Glutamatergic neuron (in vitro differentiated cells): ENCODE measurements around the gene PDC. TPM values are rescaled to one million over a fixed set of nuclear protein-coding genes. Genes with fewer than 3 reads are reported as not detected.

Experiments
- DNase-seq: peaks from one replicate; pipeline ENCODE4 v3.0.0; 2022
- H3K27ac Mint-ChIP-seq: one replicate; pipeline ENCODE4 v1.8.0; 2020; ENCODE audit warnings: mild to moderate bottlenecking, mixed read lengths, inconsistent platforms; ENCODE audit not compliant: unreplicated experiment
- H3K27me3 Mint-ChIP-seq: one replicate; pipeline ENCODE4 v1.8.0; 2020; ENCODE audit warnings: mild to moderate bottlenecking, moderate library complexity, mixed read lengths, inconsistent platforms; ENCODE audit not compliant: unreplicated experiment
- H3K36me3 Mint-ChIP-seq: one replicate; pipeline ENCODE4 v1.8.0; 2020; ENCODE audit warnings: mild to moderate bottlenecking, mixed read lengths, inconsistent platforms; ENCODE audit not compliant: unreplicated experiment
- H3K4me1 Mint-ChIP-seq: one replicate; pipeline ENCODE4 v1.8.0; 2020; ENCODE audit warnings: mild to moderate bottlenecking, low read depth, mixed read lengths, inconsistent platforms; ENCODE audit not compliant: unreplicated experiment
- H3K4me3 Mint-ChIP-seq: one replicate; pipeline ENCODE4 v1.8.0; 2020; ENCODE audit warnings: mild to moderate bottlenecking, mixed read lengths, inconsistent platforms; ENCODE audit not compliant: unreplicated experiment
- H3K9me3 Mint-ChIP-seq: one replicate; pipeline ENCODE4 v1.8.0; 2020; ENCODE audit warnings: mild to moderate bottlenecking, moderate library complexity, mixed read lengths, inconsistent platforms; ENCODE audit not compliant: unreplicated experiment
- total RNA-seq: library from RNA; stranded (reverse); fragmentation: NEBNext Ultra II Directional; extraction: Animal tissue kit (Norgen Biotek cat#: 25700); gene quantifications from one replicate; pipeline ENCODE4 v1.2.1, GENCODE V29; 2021; ENCODE audit not compliant: unreplicated experiment
- TF ChIP-seq, protein P1 (sequence below): fragments of 200-600 bp; sonication (generic); IDR thresholded peaks from one replicate; pipeline ENCODE4 v1.5.0; 2021; ENCODE audit not compliant: partially characterized antibody, unreplicated experiment

PDC gene
- total RNA-seq, 1 donor from 2014 or later: not detected

GRCh38 chr1:186456729-186457255 is 4.1 kb downstream of the PDC start:
- Mint-ChIP-seq H3K4me1 (no peaks in the 10 kb centered on the region), H3K27ac (no peak overlapping the region), H3K27me3 (no peaks in the 10 kb centered on the region), H3K36me3 (no peaks in the 10 kb centered on the region), H3K9me3 (no peaks in the 10 kb centered on the region), H3K4me3 (no peak overlapping the region)
- no peak for DNase-seq
- TF ChIP-seq, protein P1, sequence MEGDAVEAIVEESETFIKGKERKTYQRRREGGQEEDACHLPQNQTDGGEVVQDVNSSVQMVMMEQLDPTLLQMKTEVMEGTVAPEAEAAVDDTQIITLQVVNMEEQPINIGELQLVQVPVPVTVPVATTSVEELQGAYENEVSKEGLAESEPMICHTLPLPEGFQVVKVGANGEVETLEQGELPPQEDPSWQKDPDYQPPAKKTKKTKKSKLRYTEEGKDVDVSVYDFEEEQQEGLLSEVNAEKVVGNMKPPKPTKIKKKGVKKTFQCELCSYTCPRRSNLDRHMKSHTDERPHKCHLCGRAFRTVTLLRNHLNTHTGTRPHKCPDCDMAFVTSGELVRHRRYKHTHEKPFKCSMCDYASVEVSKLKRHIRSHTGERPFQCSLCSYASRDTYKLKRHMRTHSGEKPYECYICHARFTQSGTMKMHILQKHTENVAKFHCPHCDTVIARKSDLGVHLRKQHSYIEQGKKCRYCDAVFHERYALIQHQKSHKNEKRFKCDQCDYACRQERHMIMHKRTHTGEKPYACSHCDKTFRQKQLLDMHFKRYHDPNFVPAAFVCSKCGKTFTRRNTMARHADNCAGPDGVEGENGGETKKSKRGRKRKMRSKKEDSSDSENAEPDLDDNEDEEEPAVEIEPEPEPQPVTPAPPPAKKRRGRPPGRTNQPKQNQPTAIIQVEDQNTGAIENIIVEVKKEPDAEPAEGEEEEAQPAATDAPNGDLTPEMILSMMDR: no peak

GRCh38 chr1:186454981-186455380 is 5.9 kb downstream of the PDC start:
- TF ChIP-seq, protein P1: no peak
- Mint-ChIP-seq H3K27ac (no peak overlapping the region), H3K4me3 (no peak overlapping the region), H3K27me3 (no peaks in the 10 kb centered on the region), H3K9me3 (no peaks in the 10 kb centered on the region), H3K36me3 (no peaks in the 10 kb centered on the region), H3K4me1 (no peaks in the 10 kb centered on the region)
- DNase-seq: no peak

DNA sequence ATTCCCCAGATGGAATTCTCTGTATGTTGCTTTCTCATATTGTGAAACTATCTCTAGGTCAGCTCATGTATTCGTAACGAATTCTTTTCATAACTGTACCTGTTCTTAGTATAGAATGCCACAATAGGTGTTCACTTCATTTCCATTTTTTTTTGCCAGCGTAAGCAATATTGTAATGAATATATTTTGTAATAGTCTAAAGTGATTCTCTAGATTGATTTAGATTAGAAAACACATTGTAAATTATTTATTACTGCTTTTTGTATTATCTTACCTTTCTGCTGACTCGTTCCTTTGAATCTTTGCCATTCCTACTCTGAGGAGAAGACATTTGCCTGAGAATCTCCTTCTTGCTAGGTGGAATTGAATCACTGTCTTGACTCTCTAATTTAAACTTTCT is 14.8 kb downstream of the PDC start:
- Mint-ChIP-seq H3K4me3 (no peak overlapping the region), H3K36me3 (no peaks in the 10 kb centered on the region), H3K27me3 (no peaks in the 10 kb centered on the region), H3K4me1 (no peaks in the 10 kb centered on the region), H3K9me3 (no peaks in the 10 kb centered on the region), H3K27ac (no peak overlapping the region)
- TF ChIP-seq, protein P1: no peak
- DNase-seq: no peak

GRCh38 chr1:186443638-186444037 is 17.3 kb downstream of the PDC start:
- Mint-ChIP-seq H3K4me1 (no peaks in the 10 kb centered on the region), H3K36me3 (no peaks in the 10 kb centered on the region), H3K9me3 (no peaks in the 10 kb centered on the region), H3K27ac (no peak overlapping the region), H3K27me3 (no peaks in the 10 kb centered on the region), H3K4me3 (no peak overlapping the region)
- DNase-seq: no peak
- TF ChIP-seq, protein P1: no peak

DNA sequence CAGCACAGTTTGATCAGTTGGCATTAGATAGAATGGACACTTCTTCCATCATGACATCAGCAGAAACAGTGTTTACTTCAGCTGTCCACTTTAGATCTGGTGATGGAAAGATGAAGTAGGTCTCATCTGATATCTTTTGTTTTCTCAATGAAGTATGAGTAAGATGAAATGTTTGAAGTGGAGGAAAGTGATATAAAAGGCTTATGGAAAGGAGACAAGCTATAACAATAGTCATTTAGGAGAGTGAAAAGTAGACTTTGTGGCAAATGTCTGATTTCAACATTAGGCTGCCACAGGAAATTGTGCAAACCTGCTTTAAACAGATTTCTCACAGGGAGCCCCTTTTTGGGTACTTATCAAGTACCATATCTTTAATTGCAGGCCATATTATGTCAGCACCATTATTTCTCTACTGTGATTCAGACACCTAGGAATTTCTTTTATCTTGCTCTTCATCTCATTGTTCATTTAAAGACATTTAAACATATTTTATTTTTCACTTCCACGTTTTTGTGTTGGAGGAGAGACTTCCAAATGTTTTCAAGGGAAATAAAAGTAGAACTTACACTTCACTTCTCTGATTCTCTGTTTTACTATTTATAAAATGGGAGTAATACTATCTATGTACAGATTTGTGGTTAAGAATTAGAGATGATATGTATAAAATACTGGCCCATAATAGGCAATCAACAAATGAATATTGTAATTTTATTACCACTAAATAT is 18.1 kb downstream of the PDC start:
- TF ChIP-seq, protein P1: no peak
- no peak overlapping the region for H3K4me3 Mint-ChIP-seq
- no peaks in the 10 kb centered on the region for H3K27me3 Mint-ChIP-seq

More for the DNA sequence above, 18.1 kb downstream of the PDC start:
- Mint-ChIP-seq H3K4me1 (no peaks in the 10 kb centered on the region), H3K9me3 (no peaks in the 10 kb centered on the region), H3K27ac (no peak overlapping the region), H3K36me3 (no peaks in the 10 kb centered on the region)
- no peak for DNase-seq
